HG03378 (cell line): Measurements from ENCODE around the gene ENOX2.

Source experiments
- ATAC-seq: cut with Tn5 transposase; IDR thresholded peaks from one replicate; pipeline ENCODE4 v1.9.1; 2021; ENCODE audit warnings: mild to moderate bottlenecking, moderate library complexity; ENCODE audit not compliant: unreplicated experiment

ENOX2 gene

GRCh38 chrX:130704053-130705038, 198.7 kb downstream of the ENOX2 start:
- no peak for ATAC-seq

- no peak for ATAC-seq
Observed at GRCh38 chrX:130702867-130703707, 199.9 kb downstream of the ENOX2 start.

- no peak for ATAC-seq
Observed at GRCh38 chrX:130700629-130701028, 202.4 kb downstream of the ENOX2 start.

GRCh38 chrX:130699618-130700017, 203.4 kb downstream of the ENOX2 start:
- no peak for ATAC-seq

GRCh38 chrX:130696542-130696941, 206.5 kb downstream of the ENOX2 start:
- no peak for ATAC-seq

GRCh38 chrX:130695931-130696330, 207.1 kb downstream of the ENOX2 start:
- no peak for ATAC-seq

GRCh38 chrX:130694983-130695382, 208.0 kb downstream of the ENOX2 start:
- no peak for ATAC-seq

GRCh38 chrX:130691576-130691975, 211.4 kb downstream of the ENOX2 start:
- ATAC-seq = no peak

GRCh38 chrX:130688360-130688759, 214.6 kb downstream of the ENOX2 start:
- no peak for ATAC-seq

GRCh38 chrX:130682990-130683389, 220.0 kb downstream of the ENOX2 start:
- no peak for ATAC-seq

- ATAC-seq = no peak
Observed at GRCh38 chrX:130680164-130681035, 222.6 kb downstream of the ENOX2 start.

- ATAC-seq = no peak
Observed at GRCh38 chrX:130676861-130677260, 226.1 kb downstream of the ENOX2 start.

GRCh38 chrX:130672214-130672613, 230.8 kb downstream of the ENOX2 start:
- no peak for ATAC-seq

GRCh38 chrX:130669233-130669632, 233.8 kb downstream of the ENOX2 start:
- ATAC-seq = no peak

- no peak for ATAC-seq
Observed at GRCh38 chrX:130665263-130665662, 237.7 kb downstream of the ENOX2 start.

- no peak for ATAC-seq
Observed at GRCh38 chrX:130658310-130658709, 244.7 kb downstream of the ENOX2 start.

- no peak for ATAC-seq
Observed at GRCh38 chrX:130654409-130654950, 248.5 kb downstream of the ENOX2 start.

- ATAC-seq = no peak
Observed at GRCh38 chrX:130652824-130653578, 250.0 kb downstream of the ENOX2 start.

- no peak for ATAC-seq
Observed at GRCh38 chrX:130649738-130650137, 253.3 kb downstream of the ENOX2 start.

- ATAC-seq = no peak
Observed at GRCh38 chrX:130647468-130647867, 255.5 kb downstream of the ENOX2 start.
